ENCODE measurements around the gene TMEM51.

Gene TMEM51

GRCh38 chr1:15201221-15201620, 47.7 kb downstream of the TMEM51 start:
- TF ChIP-seq CTCF (IDR thresholded peaks at IDR 0.05; ENCODE audit: borderline replicate concordance, insufficient read depth, low read depth, low read length): no peak
- H3K4me3 ChIP-seq (ENCODE audit: low read depth, low read length): no peak overlapping the region

DNA sequence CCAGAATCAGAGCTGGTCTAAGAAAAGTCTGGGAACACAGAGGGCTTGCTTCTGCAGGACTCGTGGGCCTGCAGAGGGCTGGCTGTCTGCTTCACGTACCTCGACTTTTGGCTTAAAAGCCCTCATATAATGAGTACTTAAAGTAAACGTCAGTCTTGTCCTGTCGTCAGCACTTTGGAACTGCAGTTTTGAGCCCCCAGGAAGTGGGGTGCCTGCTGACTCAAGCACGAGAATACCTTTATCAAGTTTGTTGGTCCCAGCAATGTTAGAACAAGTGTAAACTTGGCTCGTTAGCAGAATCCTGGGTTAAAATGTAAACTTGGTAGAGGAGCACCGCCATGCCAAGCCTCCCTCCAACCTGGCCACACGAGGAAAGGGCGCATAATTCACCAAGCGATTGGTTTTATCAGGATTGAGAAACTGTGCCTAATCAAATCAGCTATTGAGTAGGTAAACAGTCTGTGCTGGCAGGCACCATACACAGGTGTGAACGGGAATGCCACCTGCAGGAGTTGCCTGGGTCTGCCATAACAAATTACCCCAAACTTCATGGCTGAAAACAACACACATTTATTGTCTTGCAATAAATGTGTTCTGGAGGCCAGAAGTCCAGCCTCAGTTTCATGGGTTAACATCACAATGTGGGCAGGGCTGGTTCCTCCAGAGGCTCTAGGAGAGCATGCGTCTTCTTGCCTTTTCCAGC, 48.5 kb downstream of the TMEM51 start:
- no peak overlapping the region for H3K4me3 ChIP-seq (ENCODE audit: low read depth, low read length)
- no peak for TF ChIP-seq CTCF (IDR thresholded peaks at IDR 0.05; ENCODE audit: borderline replicate concordance, insufficient read depth, low read depth, low read length)

DNA sequence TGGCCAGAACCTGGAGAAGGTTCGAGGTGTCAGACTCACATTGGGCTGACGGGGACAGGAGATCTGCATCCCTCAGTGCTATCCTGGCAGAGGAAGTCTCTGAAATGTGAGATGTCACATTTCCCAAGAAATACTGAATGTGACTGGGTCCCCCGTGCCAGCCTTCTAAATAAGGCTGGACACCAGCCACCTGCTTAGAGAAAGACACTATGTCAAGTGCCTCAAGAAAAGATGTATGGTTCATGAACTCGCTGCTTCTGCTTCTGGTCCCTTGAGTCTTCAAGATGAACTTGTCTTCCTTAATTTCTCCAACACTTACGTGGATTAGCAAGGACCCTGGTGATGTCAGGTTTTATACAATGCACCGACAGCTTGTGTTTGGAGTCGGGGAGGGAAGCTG, 51.4 kb downstream of the TMEM51 start:
- no peak overlapping the region for H3K4me3 ChIP-seq (ENCODE audit: low read depth, low read length)
- TF ChIP-seq CTCF (IDR thresholded peaks at IDR 0.05; ENCODE audit: borderline replicate concordance, insufficient read depth, low read depth, low read length): no peak

- TF ChIP-seq CTCF (IDR thresholded peaks at IDR 0.05; ENCODE audit: borderline replicate concordance, insufficient read depth, low read depth, low read length): no peak
These were observed 52.2 kb downstream of the TMEM51 start for GRCh38 chr1:15205586-15206346.

DNA sequence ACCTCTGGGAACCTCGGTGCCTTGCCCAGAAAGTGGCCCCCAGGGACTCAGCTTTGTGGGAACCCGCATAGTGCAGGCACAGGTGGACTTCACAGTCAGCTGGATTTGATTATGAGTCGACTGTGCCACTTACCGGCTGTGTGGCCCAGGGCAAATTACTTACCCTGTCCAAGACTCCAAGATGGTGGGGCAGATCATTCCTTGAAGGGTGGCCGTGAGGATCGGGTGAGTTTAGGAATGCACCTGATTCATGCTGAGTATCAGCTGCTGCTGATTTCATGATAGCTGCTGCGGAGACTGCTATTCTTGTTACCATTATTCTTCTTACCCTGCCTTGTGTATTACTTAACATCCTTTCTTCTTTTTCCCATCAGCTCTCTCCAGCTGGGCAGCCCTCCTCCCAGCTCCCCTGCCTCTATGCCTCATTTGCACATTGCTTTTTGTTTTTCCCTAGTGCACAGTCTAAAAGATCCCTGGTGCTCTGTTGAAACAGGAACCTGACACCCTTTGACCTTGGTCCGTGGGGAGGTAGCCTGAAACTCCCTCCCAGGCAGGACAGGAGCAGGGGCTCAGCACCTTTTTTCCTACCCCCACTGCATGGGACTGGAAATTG, 53.0 kb downstream of the TMEM51 start:
- TF ChIP-seq CTCF (IDR thresholded peaks at IDR 0.05; ENCODE audit: borderline replicate concordance, insufficient read depth, low read depth, low read length): no peak
- H3K4me3 ChIP-seq (ENCODE audit: low read depth, low read length): no peak overlapping the region

More at GRCh38 chr1:15205586-15206346, 52.2 kb downstream of the TMEM51 start:
- H3K4me3 ChIP-seq (ENCODE audit: low read depth, low read length): no peak overlapping the region

DNA sequence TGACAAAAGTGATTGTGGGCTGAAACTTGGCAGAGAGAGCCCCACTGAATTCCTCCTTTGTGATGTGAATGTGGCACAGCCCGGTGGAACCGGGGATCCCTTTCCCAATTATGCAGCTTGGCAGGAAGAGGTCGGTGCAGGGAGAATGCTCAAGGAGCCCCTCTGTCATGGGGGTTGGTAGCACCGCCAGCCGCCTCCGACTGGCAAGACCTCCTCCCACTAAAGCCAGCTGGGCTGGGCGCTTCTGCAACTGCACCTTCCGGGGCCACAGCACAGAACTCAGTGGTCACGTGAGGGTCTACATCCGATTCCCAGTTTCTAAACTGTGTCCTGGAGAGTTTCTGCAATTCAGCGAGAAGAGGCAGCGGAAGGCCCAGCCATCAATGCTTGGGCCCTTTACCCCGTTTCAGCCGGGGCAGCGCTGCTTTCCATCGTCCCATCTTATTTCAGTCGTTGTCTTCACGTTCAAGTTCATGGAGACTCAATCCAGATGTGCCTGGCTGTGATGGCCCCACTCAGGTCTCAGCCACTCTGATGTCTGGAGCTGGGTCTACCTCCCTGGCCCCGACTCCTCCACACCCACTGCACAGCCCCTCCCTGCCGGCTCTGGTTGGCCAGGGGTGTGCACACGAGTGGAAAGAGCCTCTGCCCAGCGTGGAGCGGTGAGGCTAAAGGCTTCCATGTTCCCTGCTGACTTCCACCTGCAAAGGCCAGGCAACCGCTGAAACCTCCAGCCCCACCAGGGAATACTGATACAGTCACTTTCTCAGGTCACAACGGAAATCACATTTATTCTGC, 53.7 kb downstream of the TMEM51 start:
- H3K4me3 ChIP-seq (ENCODE audit: low read depth, low read length): no peak overlapping the region
- TF ChIP-seq CTCF (IDR thresholded peaks at IDR 0.05; ENCODE audit: borderline replicate concordance, insufficient read depth, low read depth, low read length): no peak

Data from GM12875 (cell line).